ENCODE measurements around the gene FIBCD1. TPM values are rescaled to one million over a fixed set of nuclear protein-coding genes. Genes with fewer than 3 reads are reported as not detected.

The FIBCD1 gene
- total RNA-seq, 1 donor from 2014 or later, result under 0.01 TPM

GRCh38 chr9:130935648-130936271 is 3.3 kb downstream of the FIBCD1 start:
- DNase-seq, result no peak

- DNase-seq, result no peak
These were observed 4.1 kb downstream of the FIBCD1 start for GRCh38 chr9:130934702-130935647.

- no peak for DNase-seq
These were observed 4.8 kb downstream of the FIBCD1 start for GRCh38 chr9:130934246-130934645.

- no peak for DNase-seq
These were observed 5.7 kb downstream of the FIBCD1 start for GRCh38 chr9:130933114-130934046.

- DNase-seq, result no peak
These were observed 6.6 kb downstream of the FIBCD1 start for GRCh38 chr9:130932255-130933079.

GRCh38 chr9:130931508-130932254 is 7.4 kb downstream of the FIBCD1 start:
- DNase-seq, result no peak

GRCh38 chr9:130930804-130931349 is 8.2 kb downstream of the FIBCD1 start:
- DNase-seq, result no peak

- DNase-seq, result no peak
These were observed 8.8 kb downstream of the FIBCD1 start for GRCh38 chr9:130930132-130930803.

GRCh38 chr9:130929571-130930038 is 9.4 kb downstream of the FIBCD1 start:
- no peak for DNase-seq

GRCh38 chr9:130927995-130928900 is 10.8 kb downstream of the FIBCD1 start:
- DNase-seq, result peak; percentile 24

- no peak for DNase-seq
These were observed 11.7 kb downstream of the FIBCD1 start for GRCh38 chr9:130927338-130927737.

GRCh38 chr9:130925050-130925678 is 13.9 kb downstream of the FIBCD1 start:
- DNase-seq, result no peak

- DNase-seq, result no peak
These were observed 14.6 kb downstream of the FIBCD1 start for GRCh38 chr9:130924448-130924788.

- no peak for DNase-seq
These were observed 15.2 kb downstream of the FIBCD1 start for GRCh38 chr9:130923611-130924447.

- no peak for DNase-seq
These were observed 16.0 kb downstream of the FIBCD1 start for GRCh38 chr9:130922893-130923610.

GRCh38 chr9:130921989-130922892 is 16.8 kb downstream of the FIBCD1 start:
- no peak for DNase-seq
